ENCODE data around the gene TENM4.

Gene TENM4

DNA sequence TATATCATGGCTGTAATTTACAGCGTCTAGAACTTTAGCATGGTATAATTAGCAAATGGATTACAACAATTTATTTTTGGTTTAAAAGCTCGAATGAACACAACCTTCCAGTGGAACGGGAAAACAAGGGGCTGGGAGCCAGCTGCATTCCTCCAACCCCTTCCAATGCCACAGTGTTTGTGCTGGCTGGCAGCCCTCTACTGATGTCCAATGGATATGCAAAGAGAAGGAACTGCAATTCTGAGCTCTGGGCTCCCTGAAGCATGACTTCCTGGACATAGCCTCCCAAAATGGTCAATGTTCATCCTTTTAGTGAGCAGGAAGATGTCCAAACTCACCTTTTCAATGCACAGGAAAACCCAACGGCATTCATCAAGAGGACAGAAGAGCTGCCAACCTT lies 288.3 kb downstream of the TENM4 start:
- TF ChIP-seq TAF1 (IDR thresholded peaks at IDR 0.05; ENCODE audit: borderline replicate concordance, insufficient read depth, low read length), result no peak
- no peak for TF ChIP-seq POLR2AphosphoS5 (IDR thresholded peaks at IDR 0.05; ENCODE audit: low read depth, low read length)
- no peak for TF ChIP-seq FOXP2 (optimal IDR thresholded peaks at IDR 0.05; ENCODE audit: borderline replicate concordance, extremely low read depth, extremely low read length, insufficient read depth)
- TF ChIP-seq SIN3A (IDR thresholded peaks at IDR 0.05; ENCODE audit: borderline replicate concordance, insufficient read depth, low read length), result no peak

DNA sequence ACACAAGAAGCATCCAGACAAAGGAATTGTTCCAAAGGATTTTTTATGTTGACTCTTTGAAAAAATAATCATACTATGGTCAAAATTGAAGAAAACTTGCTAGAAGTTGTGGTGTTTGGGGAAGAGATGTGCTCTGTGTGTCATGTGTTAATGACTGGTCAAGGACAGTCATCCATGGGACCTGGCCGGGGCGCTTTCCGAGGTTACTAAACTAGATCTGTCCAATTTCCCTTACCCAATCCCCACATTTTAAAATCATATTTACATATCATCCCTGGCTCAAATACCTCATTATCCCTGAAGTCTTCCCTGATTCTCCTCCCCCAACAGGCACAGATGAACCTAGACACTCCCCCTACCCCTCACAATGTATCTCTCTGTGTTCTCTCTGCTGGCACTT lies 289.4 kb downstream of the TENM4 start:
- TF ChIP-seq SIN3A (IDR thresholded peaks at IDR 0.05; ENCODE audit: borderline replicate concordance, insufficient read depth, low read length), result no peak
- TF ChIP-seq POLR2AphosphoS5 (IDR thresholded peaks at IDR 0.05; ENCODE audit: low read depth, low read length), result no peak
- no peak for TF ChIP-seq TAF1 (IDR thresholded peaks at IDR 0.05; ENCODE audit: borderline replicate concordance, insufficient read depth, low read length)
- TF ChIP-seq FOXP2 (optimal IDR thresholded peaks at IDR 0.05; ENCODE audit: borderline replicate concordance, extremely low read depth, extremely low read length, insufficient read depth), result no peak
- TF ChIP-seq, protein P1, sequence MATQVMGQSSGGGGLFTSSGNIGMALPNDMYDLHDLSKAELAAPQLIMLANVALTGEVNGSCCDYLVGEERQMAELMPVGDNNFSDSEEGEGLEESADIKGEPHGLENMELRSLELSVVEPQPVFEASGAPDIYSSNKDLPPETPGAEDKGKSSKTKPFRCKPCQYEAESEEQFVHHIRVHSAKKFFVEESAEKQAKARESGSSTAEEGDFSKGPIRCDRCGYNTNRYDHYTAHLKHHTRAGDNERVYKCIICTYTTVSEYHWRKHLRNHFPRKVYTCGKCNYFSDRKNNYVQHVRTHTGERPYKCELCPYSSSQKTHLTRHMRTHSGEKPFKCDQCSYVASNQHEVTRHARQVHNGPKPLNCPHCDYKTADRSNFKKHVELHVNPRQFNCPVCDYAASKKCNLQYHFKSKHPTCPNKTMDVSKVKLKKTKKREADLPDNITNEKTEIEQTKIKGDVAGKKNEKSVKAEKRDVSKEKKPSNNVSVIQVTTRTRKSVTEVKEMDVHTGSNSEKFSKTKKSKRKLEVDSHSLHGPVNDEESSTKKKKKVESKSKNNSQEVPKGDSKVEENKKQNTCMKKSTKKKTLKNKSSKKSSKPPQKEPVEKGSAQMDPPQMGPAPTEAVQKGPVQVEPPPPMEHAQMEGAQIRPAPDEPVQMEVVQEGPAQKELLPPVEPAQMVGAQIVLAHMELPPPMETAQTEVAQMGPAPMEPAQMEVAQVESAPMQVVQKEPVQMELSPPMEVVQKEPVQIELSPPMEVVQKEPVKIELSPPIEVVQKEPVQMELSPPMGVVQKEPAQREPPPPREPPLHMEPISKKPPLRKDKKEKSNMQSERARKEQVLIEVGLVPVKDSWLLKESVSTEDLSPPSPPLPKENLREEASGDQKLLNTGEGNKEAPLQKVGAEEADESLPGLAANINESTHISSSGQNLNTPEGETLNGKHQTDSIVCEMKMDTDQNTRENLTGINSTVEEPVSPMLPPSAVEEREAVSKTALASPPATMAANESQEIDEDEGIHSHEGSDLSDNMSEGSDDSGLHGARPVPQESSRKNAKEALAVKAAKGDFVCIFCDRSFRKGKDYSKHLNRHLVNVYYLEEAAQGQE (IDR thresholded peaks at IDR 0.05; ENCODE audit: insufficient read depth in 1 of 2, low read depth in 2 of 2, low read length in 2 of 2), result no peak

DNA sequence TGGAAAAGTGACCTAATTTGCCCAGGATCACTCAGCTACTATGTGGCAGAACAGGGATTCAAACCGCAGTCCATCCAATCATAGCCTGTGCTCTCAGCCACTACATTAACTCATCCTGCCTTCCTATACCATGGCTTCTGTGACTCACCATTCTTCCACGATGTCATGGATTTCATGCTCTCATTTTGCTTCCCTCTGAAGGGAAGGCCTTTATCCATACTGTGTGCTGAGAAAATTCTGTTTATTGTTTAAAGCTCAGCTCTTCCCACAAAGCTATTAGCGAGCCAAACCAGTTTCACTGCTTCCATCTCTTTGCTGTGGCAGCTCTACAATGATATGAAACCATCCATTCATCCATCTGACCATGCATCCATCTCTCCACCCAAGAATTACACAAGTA lies 289.9 kb downstream of the TENM4 start:
- TF ChIP-seq SIN3A (IDR thresholded peaks at IDR 0.05; ENCODE audit: borderline replicate concordance, insufficient read depth, low read length) (no peak), FOXP2 (optimal IDR thresholded peaks at IDR 0.05; ENCODE audit: borderline replicate concordance, extremely low read depth, extremely low read length, insufficient read depth) (no peak), TAF1 (IDR thresholded peaks at IDR 0.05; ENCODE audit: borderline replicate concordance, insufficient read depth, low read length) (no peak), POLR2AphosphoS5 (IDR thresholded peaks at IDR 0.05; ENCODE audit: low read depth, low read length) (no peak)
- TF ChIP-seq, protein P1 (IDR thresholded peaks at IDR 0.05; ENCODE audit: insufficient read depth in 1 of 2, low read depth in 2 of 2, low read length in 2 of 2), result no peak

DNA sequence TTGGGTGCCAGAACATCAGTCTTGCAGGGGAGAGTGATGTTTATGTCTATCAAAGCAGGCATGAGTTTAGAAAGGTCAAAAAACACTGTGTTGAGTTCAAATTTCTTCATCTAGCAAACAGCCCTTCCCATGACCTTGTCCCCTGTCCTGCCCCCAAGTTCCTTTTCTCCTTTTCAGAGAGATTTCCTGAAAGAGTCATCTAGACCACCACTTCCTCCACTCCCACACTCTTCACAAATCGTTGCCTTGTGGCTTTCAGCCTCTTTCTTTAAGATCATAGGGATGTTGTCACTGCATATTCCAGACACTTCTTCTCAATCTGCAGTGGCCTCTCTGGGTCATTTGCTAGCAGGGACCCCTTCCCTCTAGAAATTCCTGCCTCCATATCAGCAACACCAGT lies 290.5 kb downstream of the TENM4 start:
- TF ChIP-seq, protein P1 (IDR thresholded peaks at IDR 0.05; ENCODE audit: insufficient read depth in 1 of 2, low read depth in 2 of 2, low read length in 2 of 2), result no peak
- TF ChIP-seq TAF1 (IDR thresholded peaks at IDR 0.05; ENCODE audit: borderline replicate concordance, insufficient read depth, low read length) (no peak), POLR2AphosphoS5 (IDR thresholded peaks at IDR 0.05; ENCODE audit: low read depth, low read length) (no peak), SIN3A (IDR thresholded peaks at IDR 0.05; ENCODE audit: borderline replicate concordance, insufficient read depth, low read length) (no peak), FOXP2 (optimal IDR thresholded peaks at IDR 0.05; ENCODE audit: borderline replicate concordance, extremely low read depth, extremely low read length, insufficient read depth) (no peak)

DNA sequence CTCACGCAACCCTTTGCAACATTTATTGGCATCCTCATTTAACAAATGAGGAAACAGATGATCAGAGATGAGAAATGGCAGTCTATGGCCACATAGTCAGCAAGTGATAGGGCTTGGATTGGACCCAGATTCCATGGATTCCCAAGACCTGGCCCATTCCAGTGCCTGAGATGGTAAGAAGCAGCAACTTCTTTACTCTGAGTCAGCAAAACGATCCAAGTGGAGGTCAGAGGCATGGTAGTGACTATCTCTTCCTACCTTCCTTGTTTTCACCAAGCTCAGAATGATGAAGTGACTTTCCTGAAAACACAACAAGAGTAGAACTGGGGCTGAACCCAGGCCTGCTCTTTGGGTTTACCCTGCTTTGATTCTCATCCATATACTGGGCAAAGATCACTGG lies 293.1 kb downstream of the TENM4 start:
- TF ChIP-seq TAF1 (IDR thresholded peaks at IDR 0.05; ENCODE audit: borderline replicate concordance, insufficient read depth, low read length) (no peak), FOXP2 (optimal IDR thresholded peaks at IDR 0.05; ENCODE audit: borderline replicate concordance, extremely low read depth, extremely low read length, insufficient read depth) (no peak), SIN3A (IDR thresholded peaks at IDR 0.05; ENCODE audit: borderline replicate concordance, insufficient read depth, low read length) (no peak), POLR2AphosphoS5 (IDR thresholded peaks at IDR 0.05; ENCODE audit: low read depth, low read length) (no peak)
- TF ChIP-seq, protein P1 (IDR thresholded peaks at IDR 0.05; ENCODE audit: insufficient read depth in 1 of 2, low read depth in 2 of 2, low read length in 2 of 2), result no peak
